HCT116 (cell line): ENCODE data around the gene BEND6. TPM values are rescaled to one million over a fixed set of nuclear protein-coding genes. Genes with fewer than 3 reads are reported as not detected.

ENCODE experiments used
- ATAC-seq: fragments of 200-7000 bp; cut with Tn5 transposase; 2 replicates; pipeline ENCODE4 v1.9.1; 2020; ENCODE audit warnings: mild to moderate bottlenecking, moderate library complexity
- BruUV-seq: library from RNA; stranded (reverse); fragments of 400-500 nt; replicated peaks from 2 replicates; lab custom pipeline; 2021; lab: Mats Ljungman, UMichigan
- CTCF ChIA-PET: fragments of 300-600 bp; sonication (Branson Sonifier 250); formaldehyde crosslinking; loops from one replicate; lab custom pipeline; 2021; ENCODE audit warnings: antibody characterized with exemption; lab: Charles Lee
- POLR2A ChIA-PET: fragments of 300-600, 350-600 bp; sonication (Branson Sonifier 250); formaldehyde crosslinking; loops from one replicate; lab custom pipeline; 2021; ENCODE audit warnings: antibody characterized with exemption; lab: Charles Lee
- RAD21 ChIA-PET, 2 experiments: fragments of 300-600 bp; sonication (Branson Sonifier 250); formaldehyde crosslinking; loops; one replicate each; lab custom pipeline; 2023; ENCODE audit warnings: low total read pairs in 2 of 2; ENCODE audit not compliant: uncharacterized antibody in 2 of 2, unreplicated experiment in 2 of 2, low non-redundant PET in 1 of 2; lab: Charles Lee
- DNase-seq: peaks from one replicate; pipeline ENCODE4 v3.0.0-alpha.2; 2010; ENCODE audit warnings: low read depth, low spot score
- H2AFZ ChIP-seq: fragments of 200-600 bp; shearing (Covaris generic), sonication (generic); 2 replicates; pipeline ENCODE4 v1.6.1; 2017; ENCODE audit warnings: low read depth, mixed run types, mixed read lengths, antibody characterized with exemption, low read length; ENCODE audit not compliant: poor library complexity, severe bottlenecking
- H3K27ac ChIP-seq: 2 replicates; pipeline ENCODE4 v1.5.1; 2012; ENCODE audit warnings: low read depth, low read length
- H3K27me3 ChIP-seq: fragments of 200-600 bp; sonication (generic); 2 replicates; pipeline ENCODE4 v1.6.1; 2016; ENCODE audit warnings: mixed run types, low read length, mixed read lengths; ENCODE audit not compliant: insufficient read depth
- H3K36me3 ChIP-seq, 2 experiments: fragments of 200-500 bp in 1 of 2; fragments of 200-600 bp in 1 of 2; sonication (Bioruptor generic) in 1 of 2; sonication (generic) in 1 of 2; 2 replicates each; pipeline versions ENCODE4 v1.5.1 to v1.6.1; 2014 to 2016; ENCODE audit warnings: low read length in 2 of 2, inconsistent platforms in 1 of 2, mixed read lengths in 1 of 2, mixed run types in 1 of 2; ENCODE audit not compliant: insufficient read depth in 2 of 2, control insufficient read depth in 1 of 2
- H3K4me1 ChIP-seq, 2 experiments: fragments of 200-600 bp in 1 of 2; sonication (generic) in 1 of 2; 2 replicates each; pipeline versions ENCODE4 v1.5.1 to v1.6.1; 2012 to 2017; ENCODE audit warnings: low read length in 2 of 2, inconsistent platforms in 1 of 2, mild to moderate bottlenecking in 1 of 2, mixed read lengths in 1 of 2, mixed run types in 1 of 2, moderate library complexity in 1 of 2; ENCODE audit not compliant: insufficient read depth in 2 of 2, control insufficient read depth in 1 of 2
- H3K4me2 ChIP-seq: fragments of 200-600 bp; sonication (generic); 2 replicates; pipeline ENCODE4 v1.6.1; 2017; ENCODE audit warnings: mixed run types, low read length, mixed read lengths
- H3K4me3 ChIP-seq, 2 experiments: fragments of 200-600 bp in 1 of 2; sonication (generic) in 1 of 2; replicated peaks in 1 of 2; 2 replicates each; pipeline ENCODE4 v1.5.1; 2011 to 2016; ENCODE audit warnings: low read length in 2 of 2, control low read depth in 1 of 2, low read depth in 1 of 2, mild to moderate bottlenecking in 1 of 2, mixed read lengths in 1 of 2, mixed run types in 1 of 2
- H3K79me2 ChIP-seq: fragments of 200-600 bp; sonication (generic); 2 replicates; pipeline ENCODE4 v1.6.1; 2017; ENCODE audit warnings: mild to moderate bottlenecking, mixed run types, low read length, moderate library complexity, mixed read lengths; ENCODE audit not compliant: insufficient read depth
- H3K9ac ChIP-seq: fragments of 200-600 bp; sonication (generic); 2 replicates; pipeline ENCODE4 v1.6.1; 2016; ENCODE audit warnings: low read length, mixed read lengths
- H3K9me2 ChIP-seq: fragments of 200-600 bp; sonication (generic), shearing (Covaris generic); 2 replicates; pipeline ENCODE4 v1.6.1; 2017; ENCODE audit warnings: mixed run types, mild to moderate bottlenecking, moderate library complexity; ENCODE audit not compliant: insufficient read depth
- H3K9me3 ChIP-seq, 2 experiments: fragments of 200-500 bp in 1 of 2; fragments of 200-600 bp in 1 of 2; sonication (Bioruptor generic) in 1 of 2; sonication (generic) in 1 of 2; 2 replicates each; pipeline ENCODE4 v1.6.1; 2014 to 2017; ENCODE audit warnings: low read length in 2 of 2, mixed read lengths in 2 of 2, inconsistent platforms in 1 of 2, low read depth in 1 of 2, mild to moderate bottlenecking in 1 of 2, mixed run types in 1 of 2, moderate library complexity in 1 of 2; ENCODE audit not compliant: control insufficient read depth in 1 of 2, insufficient read depth in 1 of 2
- H4K20me1 ChIP-seq: fragments of 200-600 bp; sonication (generic), shearing (Covaris generic); 2 replicates; pipeline ENCODE4 v1.6.1; 2017; ENCODE audit warnings: mixed run types, mild to moderate bottlenecking, moderate library complexity; ENCODE audit not compliant: insufficient read depth
- ATF3 ChIP-seq: IDR thresholded peaks from 2 replicates; pipeline ENCODE4 v1.6.1; 2012
- CTCF ChIP-seq, 3 experiments: fragments of 200-600 bp in 1 of 3; sonication (generic) in 1 of 3; IDR thresholded peaks in 2 of 3; conservative IDR thresholded peaks in 1 of 3; 2 replicates each; pipeline ENCODE4 v1.5.1; 2012 to 2017; ENCODE audit warnings: low read depth in 2 of 3, low read length in 2 of 3, antibody characterized with exemption in 1 of 3, borderline replicate concordance in 1 of 3, control low read depth in 1 of 3, mild to moderate bottlenecking in 1 of 3, mixed read lengths in 1 of 3, mixed run types in 1 of 3, moderate library complexity in 1 of 3; ENCODE audit not compliant: insufficient read depth in 1 of 3
- EGR1 ChIP-seq: IDR thresholded peaks from 2 replicates; pipeline ENCODE4 v1.6.1; 2012; ENCODE audit warnings: low read depth
- EZH2 ChIP-seq: fragments of 200-600 bp; sonication (generic); IDR thresholded peaks from 2 replicates; pipeline ENCODE4 v1.6.1; 2017; ENCODE audit warnings: antibody characterized with exemption, mixed run types
- POLR2A ChIP-seq: IDR thresholded peaks from 2 replicates; pipeline ENCODE4 v1.7.0; 2011; ENCODE audit warnings: borderline replicate concordance; ENCODE audit not compliant: insufficient read depth, insufficient read length; ENCODE audit errors: extremely low read depth
- RAD21 ChIP-seq: IDR thresholded peaks from 2 replicates; pipeline ENCODE4 v1.6.1; 2012; ENCODE audit warnings: low read depth, mild to moderate bottlenecking
- REST ChIP-seq: IDR thresholded peaks from 2 replicates; pipeline ENCODE4 v1.6.1; 2012; ENCODE audit warnings: low read depth
- TCF7L2 ChIP-seq: IDR thresholded peaks from 2 replicates; pipeline ENCODE4 v1.7.0; 2011; ENCODE audit warnings: borderline replicate concordance, inconsistent platforms; ENCODE audit not compliant: insufficient read depth, insufficient read length; ENCODE audit errors: extremely low read depth
- ZBTB33 ChIP-seq: IDR thresholded peaks from 2 replicates; pipeline ENCODE4 v1.6.1; 2011; ENCODE audit warnings: mild to moderate bottlenecking, low read length, moderate library complexity; ENCODE audit not compliant: insufficient replicate concordance; ENCODE audit errors: extremely low read depth
- ZFX ChIP-seq: fragments of 450-650 bp; IDR thresholded peaks from 2 replicates; pipeline ENCODE4 v1.6.1; 2017
- intact Hi-C: fragments of 100-400 bp; cut with micrococcal nuclease; formaldehyde crosslinking; loops from 2 replicates; pipeline ENCODE4 v1.10.0; 2022
- total RNA-seq: library from RNA; stranded (reverse); gene quantifications from one replicate; pipeline ENCODE4 v1.2.1, GENCODE V29; 2021; ENCODE audit not compliant: unreplicated experiment

Gene BEND6
- total RNA-seq, 1 experiment from 2014 or later = 4.0 TPM

- Histone ChIP-seq H3K27me3 (no peaks in the 10 kb centered on the region), H3K9me2 (no peaks in the 10 kb centered on the region), H3K4me2 (no peak overlapping the region), H3K4me1 (peaks cover 8 to 24% of the 10 kb centered on the region in 2 experiments), H4K20me1 (no peaks in the 10 kb centered on the region), H3K79me2 (peaks cover 62% of the 10 kb centered on the region), H3K36me3 (peaks cover 12 to 46% of the 10 kb centered on the region in 2 experiments; a peak in 3 of 4 replicates), H3K9me3 (no peaks in the 10 kb centered on the region), H2AFZ (no peak overlapping the region), H3K27ac (no peak overlapping the region), H3K4me3 (no peak overlapping the region), H3K9ac (no peak overlapping the region)
- BruUV-seq = no TSS peak
- intact Hi-C loops = no loop called here
- ChIA-PET RAD21 (no interaction called here), POLR2A (interaction anchor here (1.7 kb wide), 1 partner anchor 11 kb away, joined by 8 read pairs; no protein-coding TSS in a partner anchor), CTCF (no interaction called here)
- no peak for TF ChIP-seq REST
- TF ChIP-seq ZBTB33 = no peak
- TF ChIP-seq EZH2 = no peak
- TF ChIP-seq ZFX = no peak
- no peak for TF ChIP-seq EGR1
- no peak for TF ChIP-seq TCF7L2
- no peak for TF ChIP-seq POLR2A
- TF ChIP-seq RAD21 = no peak
- no peak for TF ChIP-seq ATF3
- no peak for TF ChIP-seq CTCF (IDR thresholded peaks at IDR 0.05 in 2 of 3, conservative IDR thresholded peaks at IDR 0.05 in 1 of 3; ENCODE audit: borderline replicate concordance in 1 of 3, insufficient read depth in 1 of 3, low read depth in 2 of 3, low read length in 2 of 3)
- ATAC-seq = no peak
- DNase-seq = no peak
These were observed 4.9 kb upstream of the BEND6 start for GRCh38 chr6:56949925-56950495.
